Adrenal gland (tissue), 5 donors: ENCODE data around the gene NAA10.

Experiments used
- CTCF ChIP-seq, 6 experiments: fragments of 450-650 bp in 4 of 6; fragments of 200-600 bp in 2 of 6; sonication (generic) in 1 of 6; IDR thresholded peaks; 1 replicate in 5 of 6; 2 replicates in 1 of 6; pipeline versions ENCODE4 v1.5.1 to v1.8.0; 2016 to 2021; ENCODE audit warnings: antibody characterized with exemption in 6 of 6, mild to moderate bottlenecking in 2 of 6, moderate library complexity in 1 of 6
- POLR2A ChIP-seq, 2 donors: fragments of 450-650 bp; IDR thresholded peaks; one replicate each; pipeline ENCODE4 v1.6.1; 2017; ENCODE audit warnings: antibody characterized with exemption in 2 of 2, mild to moderate bottlenecking in 2 of 2, moderate library complexity in 1 of 2
- donor health status: DM: no; HTN: no; CAD: no.

GRCh38 chrX:153966841-153967535, 32.2 kb upstream of the NAA10 start:
- TF ChIP-seq CTCF (IDR thresholded peaks at IDR 0.05) (no peak), POLR2A (IDR thresholded peaks at IDR 0.05) (no peak)
